Stimulated activated CD8-positive, alpha-beta memory T cell treated with anti-CD3 and anti-CD28 coated beads, Interleukin-15, amount 100 ng/mL, for 48 hours (primary cell): ENCODE results near the gene SLC38A10.
A peak's percentile ranks its signal among the peaks of the same experiment; 100 is the strongest.

ENCODE experiments used
- DNase-seq, 2 donors: peaks; one replicate each; pipeline ENCODE4 v3.0.0-alpha.2; 2020; ENCODE audit warnings: low read depth in 2 of 2

The SLC38A10 gene

DNA sequence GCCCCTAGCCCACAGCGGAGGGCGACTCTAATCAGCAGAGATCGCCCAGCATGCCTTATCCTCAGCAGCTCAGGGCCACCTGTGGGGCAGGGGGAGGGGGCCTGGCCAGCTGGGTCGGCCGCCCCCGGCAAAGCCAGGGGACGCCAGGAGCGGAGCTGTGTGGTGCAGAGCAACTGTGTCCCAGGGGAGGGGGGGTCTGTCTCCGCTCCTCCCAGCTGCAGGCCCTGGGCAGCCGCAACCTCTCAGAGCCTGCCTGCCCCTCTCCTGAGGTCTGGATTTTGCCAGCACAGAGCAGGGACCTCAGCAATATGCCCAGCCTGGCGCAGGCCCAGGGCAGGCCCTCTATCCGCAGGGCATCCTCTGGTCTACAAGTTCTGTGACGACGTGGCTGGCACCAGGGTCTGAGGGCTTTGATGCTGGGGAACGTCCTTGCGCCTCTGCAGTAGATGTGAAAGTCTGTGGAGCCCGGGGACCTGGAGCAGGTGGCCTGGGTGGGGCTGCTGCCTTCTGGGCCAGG, 36.5 kb upstream of the SLC38A10 start:
- no peak for DNase-seq

DNA sequence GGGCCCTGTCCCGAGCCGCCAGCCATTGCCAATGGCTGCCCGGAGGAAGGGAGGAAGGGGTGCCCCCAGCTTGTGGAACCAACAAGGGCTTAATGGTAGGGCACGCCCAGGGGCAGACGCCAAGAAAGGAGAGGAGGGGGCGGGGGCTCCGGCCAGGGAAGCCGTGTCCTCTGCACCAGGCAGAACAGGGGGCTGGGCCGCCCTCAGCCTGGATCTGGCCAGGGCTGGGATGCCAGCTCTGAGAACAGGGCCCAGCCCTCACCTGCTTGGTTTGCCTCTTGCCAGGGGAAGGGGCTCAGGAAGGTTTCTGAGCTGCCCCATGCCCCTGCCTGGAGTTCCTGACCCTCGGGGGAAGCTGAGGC, 35.8 kb upstream of the SLC38A10 start:
- DNase-seq, result no peak

DNA sequence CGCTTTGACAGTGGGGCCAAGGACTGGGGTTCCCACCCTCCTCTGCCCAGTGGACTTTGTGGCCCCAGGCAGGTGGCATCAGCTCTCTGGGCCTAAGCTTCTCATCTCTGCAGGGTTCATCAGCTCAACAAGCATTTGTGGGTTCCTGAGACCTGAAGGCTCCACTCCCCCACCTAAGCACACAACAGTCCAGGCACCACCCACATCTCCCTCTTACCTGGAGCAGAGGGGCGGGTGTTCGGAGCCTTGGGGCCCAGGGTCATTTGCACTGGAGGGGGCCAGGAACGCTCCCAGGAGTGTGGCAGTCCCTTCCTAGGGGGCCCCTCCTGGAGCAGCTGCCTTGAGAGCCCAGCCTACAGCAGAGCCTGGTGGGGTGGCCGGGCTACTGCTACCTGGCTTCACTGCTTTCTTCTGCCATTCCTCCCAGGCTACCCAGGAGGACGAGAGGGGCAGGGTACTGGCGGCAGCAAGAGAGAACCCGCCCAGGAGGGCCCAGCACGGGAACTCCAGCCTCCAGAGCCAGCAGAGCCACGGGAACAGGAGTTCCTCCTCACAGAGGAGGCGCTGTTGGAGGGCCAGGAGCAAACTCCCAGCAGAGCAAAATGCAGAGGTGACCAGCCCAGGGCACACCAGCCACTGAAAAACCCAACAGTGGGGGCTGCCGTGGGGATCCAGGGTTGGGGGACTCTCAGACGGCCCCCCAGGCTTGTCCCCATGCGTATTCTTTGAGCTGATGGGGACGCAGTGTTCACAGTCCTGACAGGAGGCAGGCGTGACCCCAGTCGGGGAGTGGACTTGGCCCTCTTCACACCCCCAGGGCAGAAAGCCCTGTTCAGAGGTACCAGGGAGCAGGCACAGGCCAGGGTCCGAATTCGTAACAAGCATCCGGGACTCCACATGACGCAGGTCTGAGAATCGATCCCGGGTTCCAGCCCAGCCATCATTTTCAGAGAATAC, 35.1 kb upstream of the SLC38A10 start:
- DNase-seq, result no peak

DNA sequence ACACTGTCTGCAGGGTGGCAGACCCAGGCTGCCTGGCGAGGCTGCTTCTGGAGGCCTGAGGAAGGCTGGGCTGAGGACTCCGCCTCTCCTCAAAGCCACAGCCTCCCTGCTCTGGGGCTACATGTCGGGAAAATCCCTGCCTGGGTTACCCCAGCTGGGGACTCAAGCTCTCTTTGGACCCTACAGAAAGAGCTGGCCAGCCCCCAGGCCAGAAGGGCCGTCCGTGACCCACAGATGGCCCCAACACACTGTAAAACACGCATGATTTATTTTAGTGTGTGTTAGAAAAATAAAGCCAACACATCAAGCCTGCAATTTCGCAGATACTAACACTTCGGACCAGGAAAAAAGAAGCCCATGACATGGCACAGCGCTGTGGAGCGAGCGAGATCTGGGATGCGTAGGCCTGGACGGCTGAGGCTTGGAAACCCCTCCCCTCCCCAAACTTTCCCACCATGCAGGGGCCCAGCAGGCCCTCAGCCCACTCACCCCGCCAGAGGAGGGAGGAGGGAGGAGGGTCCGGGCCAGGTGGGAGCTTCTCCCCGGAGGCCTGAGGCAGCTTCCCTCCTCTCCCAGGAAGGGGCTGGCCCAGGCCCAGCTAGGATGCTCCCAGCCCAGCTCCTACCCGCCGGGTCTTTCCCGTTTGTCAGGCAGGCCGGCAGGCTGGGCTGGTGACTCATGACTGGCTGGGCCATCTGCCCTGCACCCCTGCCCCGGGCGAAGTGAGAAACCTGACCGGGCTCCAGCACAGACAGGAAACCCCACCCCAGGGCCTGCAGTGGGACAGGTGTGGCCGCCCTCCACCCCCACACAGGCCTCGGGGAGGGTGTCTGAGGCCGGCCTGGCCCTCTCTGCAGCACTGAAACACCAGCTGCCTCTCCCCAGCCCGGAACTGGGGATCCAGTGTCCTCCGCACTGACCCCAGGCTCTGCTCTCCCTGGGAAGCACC, 34.1 kb upstream of the SLC38A10 start:
- DNase-seq, result no peak

DNA sequence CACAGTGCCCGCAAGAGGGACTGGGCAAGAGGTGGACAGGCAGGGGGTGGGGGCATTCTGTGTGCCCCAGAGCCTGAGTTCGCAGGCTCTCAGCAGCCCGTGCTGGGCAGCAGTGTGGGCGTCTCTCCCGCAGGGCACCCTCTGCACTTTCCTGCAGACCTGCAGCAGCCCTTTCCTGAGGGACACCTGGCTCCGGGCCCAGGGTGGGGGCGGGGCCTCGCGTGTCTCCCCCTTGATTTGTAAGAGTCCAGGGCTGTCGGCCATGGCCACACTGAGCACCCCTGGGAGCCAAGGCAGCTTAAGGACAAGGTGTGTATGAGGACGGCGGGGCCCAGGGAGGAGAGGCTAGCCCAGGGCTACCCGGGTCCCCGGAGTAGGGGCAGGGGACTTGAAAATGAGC, 33.4 kb upstream of the SLC38A10 start:
- no peak for DNase-seq

DNA sequence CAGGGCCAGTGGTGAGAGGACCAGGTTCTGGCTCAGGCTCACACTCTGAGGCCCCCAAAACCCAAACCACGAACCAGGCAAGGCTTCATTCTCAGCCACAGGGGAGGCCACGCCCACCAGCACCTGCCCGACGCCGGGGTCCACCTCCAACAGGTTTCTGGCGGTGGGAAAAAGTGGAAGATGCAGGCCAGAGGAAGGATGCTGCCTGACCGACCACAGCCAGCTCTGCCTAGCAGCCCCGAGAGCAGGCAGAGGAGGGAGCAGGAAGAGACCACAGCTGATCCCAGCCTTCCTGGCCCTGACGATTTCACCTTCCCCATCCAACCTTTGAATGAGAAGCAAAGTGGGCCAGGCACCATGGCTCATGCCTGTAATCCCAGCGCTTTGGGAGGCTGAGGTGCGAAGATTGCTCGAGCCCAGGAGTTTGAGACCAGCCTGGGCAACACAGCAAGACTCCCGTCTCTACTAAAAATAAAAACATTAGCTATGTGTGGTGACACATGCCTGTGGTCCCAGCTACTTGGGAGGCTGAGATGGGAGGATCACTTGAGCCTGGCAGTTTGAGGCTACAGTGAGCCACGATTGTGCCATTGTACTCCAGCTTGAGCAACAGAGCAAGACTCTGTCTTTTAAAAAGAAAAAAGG, 30.7 kb upstream of the SLC38A10 start:
- DNase-seq, result no peak

DNA sequence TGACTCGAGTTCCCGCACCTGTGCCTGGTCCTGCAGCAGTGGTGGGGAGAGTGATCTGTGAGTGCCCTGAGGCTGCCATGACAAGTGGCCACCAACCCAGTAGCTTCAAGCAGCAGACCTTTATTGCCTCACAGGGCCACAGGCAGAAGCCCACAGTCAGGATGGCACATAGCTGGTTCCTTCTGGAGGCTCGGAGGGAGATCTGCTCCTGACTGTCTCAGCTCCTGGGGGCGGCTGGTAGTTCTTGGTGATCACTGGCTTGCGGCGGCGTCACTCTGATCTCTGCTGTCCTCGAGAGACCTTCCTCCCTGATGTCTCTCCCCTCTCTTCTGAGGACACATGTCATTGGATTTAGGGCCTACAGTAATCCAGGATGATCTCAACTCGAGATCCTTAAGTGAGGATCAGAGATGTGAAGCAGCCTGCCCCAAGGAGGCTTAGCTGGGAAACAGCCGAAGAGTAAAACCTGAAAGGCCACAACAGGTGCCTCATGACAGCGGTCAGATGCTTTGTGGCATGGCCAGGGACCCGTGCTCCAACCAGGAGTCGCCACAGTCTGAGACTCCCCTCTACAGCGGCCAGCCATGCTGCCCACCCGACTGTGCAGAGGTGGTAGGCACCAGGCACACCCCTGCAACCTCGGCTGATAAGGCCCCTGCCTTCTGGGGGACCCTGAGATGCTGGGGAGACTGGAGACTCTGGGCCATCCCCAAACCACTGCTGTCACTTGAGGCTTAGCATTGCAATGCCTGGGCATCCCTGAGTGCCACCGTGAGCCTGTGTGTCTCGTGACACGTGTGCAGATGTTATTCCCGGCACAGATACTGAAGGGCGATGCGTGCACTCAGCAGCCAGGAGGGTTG, 30.0 kb upstream of the SLC38A10 start:
- no peak for DNase-seq

DNA sequence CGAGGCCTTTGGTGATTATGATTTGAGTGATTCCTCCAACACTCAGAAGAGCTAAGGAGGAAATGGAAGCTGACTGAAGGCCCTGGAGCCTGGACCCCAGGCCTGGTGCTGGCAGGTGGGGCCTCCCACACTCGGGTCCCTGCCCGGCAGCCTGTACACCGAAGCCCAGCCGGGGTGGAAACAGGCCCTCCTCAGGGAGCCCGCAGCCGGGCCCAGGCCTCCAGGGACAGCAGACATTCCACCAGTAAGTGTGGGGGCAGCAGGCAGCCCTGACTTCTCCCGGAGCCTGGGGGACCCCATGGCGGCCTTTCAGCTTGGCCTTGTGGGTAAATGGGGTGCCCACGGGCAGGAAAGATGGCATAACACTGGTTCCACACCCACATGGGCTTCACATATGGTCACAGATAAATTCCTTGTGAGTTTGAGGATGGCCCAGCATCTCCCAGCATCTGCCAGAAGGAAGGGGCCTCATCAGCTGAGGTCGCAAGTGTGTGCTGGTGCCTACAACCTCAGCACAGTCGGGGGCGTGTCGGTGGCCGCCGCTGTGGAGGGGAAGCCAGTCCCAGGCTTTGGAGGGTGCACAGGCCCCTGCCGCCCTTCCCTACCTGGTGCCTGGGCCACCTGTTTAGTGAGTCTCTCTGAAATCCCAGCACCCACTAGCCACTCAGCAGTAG, 29.2 kb upstream of the SLC38A10 start:
- DNase-seq, result no peak

DNA sequence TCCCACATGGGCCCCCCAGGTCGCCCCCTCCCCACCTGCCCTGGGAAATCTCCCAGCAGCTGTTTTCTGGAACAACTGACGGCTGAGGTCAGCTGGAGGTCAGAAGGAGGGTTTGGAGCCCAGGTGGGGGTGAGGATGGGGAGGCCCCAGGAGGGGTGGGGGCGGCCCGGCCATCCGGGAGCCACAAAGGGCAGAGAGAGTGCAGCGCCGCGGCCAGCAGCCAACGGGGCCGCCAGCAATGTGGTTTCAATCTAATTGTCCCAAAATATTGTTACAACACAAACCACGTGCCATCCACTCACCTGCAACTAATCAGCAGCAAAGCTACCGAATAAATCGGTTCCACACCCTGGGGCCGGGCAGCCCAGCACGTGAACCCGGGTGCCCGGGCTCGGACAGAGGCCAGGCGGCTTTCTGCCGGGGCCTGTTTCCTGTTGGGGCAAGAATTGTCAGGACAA, 28.3 kb upstream of the SLC38A10 start:
- DNase-seq, result no peak

DNA sequence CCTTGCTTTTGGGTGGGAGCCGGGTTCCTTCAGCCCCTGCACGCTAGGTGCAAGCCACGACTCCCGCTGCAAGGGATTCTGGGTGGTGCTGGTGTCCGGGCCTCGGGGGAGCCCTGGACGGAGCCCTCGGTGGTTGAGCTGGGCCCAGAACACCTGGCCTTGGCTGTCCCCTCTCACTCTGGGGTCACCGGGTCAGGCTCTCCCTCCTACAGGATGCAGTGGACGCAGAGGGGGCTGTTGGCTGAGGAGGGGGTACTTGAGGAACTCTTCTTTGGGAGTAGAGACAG, 27.9 kb upstream of the SLC38A10 start:
- DNase-seq, result no peak

DNA sequence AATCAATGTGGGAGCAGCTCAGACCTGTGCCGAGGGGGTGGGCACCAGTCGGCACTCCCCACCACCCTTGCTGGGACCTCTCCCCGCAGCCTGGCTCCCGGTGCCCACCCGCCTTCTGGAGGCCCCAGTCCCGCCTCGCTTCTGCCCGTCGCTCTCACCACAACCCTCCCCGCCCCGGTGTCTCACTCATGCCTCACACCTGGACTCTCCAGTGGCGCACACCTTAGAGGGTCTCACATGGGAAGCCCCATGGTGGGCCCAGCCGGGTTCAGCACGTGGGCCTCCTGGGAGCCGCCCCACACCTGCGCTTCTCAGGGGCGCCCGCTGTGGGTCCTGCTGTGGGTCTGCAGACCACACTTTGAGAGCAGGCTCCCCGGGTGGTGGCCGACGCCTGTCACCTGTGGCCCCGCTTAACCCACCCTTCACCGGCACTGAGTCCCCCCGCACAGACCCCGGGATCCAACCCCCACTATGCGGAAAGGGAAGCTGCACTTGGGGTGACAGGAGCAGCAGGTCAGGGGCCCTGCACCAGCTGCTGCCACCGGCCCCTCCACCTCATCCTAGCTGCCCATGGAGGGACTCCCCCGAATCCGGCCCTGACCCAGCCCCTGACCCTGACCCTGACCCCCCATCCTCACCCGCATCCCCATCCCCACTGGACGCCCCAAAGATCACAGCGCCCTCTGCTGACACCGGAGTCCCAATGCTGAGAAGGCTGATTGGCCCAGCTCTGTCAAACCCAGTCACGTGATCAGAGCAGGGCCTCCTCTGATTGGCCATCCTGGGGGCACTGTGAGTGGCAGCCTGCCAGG, 27.4 kb upstream of the SLC38A10 start:
- peak; percentile 25 to 31 for DNase-seq

DNA sequence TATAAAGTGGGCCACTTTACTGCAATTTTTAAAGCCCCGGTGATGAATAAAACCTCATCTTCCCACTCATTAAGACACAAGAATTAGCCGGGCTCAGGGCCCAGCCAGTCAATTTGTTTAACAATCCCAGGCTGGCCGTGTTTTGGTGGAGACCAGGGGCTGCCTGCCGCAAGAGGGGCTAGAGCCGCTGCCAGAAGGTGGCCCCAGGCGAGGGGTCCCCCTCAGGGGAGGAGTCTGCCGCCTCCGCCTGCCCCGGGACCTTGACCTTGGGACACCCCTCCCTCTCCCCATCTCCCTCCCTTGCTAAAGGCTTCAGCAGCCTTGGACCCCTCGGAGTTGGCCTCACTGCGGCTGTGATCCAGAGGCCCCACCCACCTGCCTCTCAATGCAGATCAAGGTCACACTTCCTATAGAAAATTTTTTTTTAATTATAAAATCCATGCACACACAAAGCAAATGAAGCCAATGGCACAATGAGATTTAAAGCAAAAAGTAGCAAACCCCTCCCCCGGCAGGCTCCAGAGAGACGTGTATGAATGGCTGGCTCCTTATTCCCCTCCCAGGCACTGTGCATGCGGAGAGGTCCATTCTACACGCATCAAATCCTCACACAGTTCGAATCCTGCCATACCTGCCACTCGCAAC, 23.0 kb upstream of the SLC38A10 start:
- DNase-seq, result no peak

DNA sequence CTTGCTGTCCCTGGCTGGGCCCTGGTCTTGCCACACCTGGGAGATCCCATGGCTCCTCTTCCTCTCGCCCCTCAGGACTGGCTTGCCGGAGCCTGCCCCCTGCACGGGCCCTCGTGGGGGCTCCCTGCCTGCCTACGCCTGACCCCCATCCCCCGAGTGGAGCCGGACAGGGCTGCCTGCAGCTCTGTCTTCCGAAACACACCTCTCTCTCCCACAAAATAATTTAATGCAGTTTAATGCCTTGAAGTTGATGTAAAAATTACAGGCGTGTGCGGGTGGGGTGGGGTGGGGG, 22.4 kb upstream of the SLC38A10 start:
- DNase-seq, result no peak

DNA sequence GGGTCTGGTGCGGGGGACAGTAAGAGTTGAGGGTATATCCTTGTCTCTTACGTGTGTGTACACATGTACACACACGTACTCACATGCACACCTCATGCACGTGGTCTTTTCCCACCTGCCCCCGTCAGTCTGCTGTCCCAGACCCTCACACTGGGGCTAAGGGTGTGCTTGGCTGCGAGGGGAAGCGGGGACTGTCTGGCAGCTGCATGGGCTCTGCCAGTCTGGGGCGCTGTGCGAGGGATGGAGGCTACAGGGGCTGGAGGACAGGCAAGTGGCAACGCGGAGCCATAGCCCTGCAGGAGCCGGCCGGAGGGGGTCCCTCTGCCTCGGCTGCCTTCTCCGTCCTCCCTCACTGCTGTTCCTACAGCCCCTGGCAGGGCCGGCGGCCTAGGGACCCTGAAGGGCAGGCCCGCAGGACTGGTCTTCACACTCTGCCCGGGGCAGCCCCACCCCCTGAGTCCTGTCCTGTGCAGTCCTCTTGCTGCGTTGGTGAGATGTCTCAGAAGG, 20.8 kb upstream of the SLC38A10 start:
- DNase-seq, result no peak

DNA sequence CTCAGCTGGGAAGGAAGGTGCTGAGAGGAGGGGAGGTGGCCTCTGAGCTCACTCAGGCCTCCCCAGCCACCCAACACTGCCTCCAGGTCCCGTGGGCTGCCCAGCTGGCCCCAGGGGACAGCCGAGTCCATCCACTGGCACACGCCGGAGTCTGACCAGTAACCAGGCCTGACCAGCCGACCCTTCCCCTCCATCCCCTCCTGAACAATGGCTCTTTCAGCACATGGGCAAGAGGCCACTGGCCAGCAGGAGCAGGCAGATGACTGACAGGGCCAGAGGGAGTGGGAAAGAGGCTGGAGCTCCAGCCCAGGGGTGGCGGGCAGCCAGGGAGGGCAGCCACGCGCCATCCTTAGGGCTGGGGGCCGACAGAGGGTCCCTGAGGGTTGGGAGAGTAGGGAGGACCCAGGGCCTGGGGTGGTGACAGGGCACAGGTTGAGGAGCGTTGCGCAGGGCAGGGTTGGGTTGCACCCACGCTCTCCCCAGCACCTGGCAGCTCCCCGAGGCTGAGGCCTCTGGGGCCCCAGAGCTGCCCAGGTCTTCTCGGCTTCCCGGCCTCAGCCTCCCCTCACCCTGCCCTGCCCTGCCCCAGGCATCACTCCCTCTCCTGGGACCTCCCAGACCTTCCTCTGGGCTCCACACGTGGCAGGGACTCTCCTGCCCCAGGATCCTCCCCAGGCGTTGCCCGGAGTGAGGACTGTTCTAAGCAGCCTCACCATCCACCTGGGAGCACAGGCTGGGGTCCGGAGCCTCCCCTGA, 20.2 kb upstream of the SLC38A10 start:
- no peak for DNase-seq

DNA sequence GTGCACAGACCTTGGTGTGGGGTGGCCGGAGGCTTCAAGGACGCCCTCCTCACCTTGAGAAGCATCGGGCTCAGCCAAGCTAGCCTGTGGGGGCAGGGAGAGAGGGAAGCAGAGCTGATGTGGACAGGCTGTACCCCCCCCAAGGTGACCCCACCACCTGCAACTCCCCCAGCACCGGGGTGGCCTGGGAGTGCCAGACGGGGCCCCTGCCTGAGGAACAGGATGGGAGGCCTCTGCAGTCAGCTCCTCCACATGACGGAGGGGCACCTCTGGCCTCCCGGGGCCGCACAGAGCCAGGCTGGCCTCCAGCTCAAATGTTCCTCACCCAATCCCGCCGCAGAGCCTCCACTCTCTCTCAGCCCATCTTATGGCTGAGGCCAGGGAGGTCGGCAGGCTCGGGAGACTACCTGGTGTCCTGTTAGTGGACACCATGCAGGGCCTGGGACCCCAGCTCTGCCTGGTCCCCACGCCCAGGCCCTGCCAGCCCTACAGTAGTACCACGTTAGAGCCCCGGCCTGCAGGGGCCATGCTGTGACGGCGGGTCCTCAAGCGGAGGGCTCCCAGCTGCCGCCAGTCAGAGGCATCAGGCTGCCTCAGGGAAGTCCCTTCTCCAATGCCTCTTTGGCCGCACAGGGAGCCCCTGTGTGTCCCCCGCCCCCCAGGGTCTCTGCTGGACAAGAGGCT, 19.4 kb upstream of the SLC38A10 start:
- no peak for DNase-seq

DNA sequence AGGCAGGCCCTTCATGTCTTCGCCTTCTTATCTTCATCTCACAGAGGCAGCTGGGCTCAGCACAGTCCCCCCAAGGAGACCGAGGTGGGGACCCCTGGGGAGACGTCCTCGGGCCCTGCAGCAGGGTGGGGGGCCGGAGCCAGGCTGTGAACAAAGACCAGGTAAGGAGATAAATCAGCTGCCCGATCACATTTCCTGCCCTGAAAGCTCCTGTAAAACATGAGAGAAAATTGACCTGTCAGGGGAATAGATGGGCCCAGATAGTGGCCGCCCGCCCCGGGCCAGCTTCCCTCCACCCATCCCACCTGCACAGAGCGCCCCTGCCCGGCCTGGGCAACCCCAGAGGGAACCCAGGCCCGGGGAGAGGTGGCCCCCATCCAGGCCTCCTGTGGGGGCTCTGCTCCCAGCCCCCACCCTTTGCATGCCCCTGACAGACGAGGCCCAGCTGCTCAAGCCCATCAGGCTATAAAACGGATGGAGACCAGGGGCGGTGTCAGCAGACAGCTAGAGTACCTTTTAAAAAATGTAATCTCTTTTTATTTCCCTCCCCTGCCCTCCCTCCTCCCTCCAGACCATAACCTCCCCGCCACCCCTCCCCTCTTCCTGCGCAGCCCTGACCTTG, 18.8 kb upstream of the SLC38A10 start:
- DNase-seq, result no peak
